ENCODE measurements around the gene HDHD2.
A peak's percentile ranks its signal among the peaks of the same experiment; 100 is the strongest.
"Not testable (repeated sequence)": the region's sequence is repeated elsewhere in the genome, so short reads cannot be mapped to it uniquely, and the experiment has no call there.

HDHD2 gene, protein sequence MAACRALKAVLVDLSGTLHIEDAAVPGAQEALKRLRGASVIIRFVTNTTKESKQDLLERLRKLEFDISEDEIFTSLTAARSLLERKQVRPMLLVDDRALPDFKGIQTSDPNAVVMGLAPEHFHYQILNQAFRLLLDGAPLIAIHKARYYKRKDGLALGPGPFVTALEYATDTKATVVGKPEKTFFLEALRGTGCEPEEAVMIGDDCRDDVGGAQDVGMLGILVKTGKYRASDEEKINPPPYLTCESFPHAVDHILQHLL

DNA sequence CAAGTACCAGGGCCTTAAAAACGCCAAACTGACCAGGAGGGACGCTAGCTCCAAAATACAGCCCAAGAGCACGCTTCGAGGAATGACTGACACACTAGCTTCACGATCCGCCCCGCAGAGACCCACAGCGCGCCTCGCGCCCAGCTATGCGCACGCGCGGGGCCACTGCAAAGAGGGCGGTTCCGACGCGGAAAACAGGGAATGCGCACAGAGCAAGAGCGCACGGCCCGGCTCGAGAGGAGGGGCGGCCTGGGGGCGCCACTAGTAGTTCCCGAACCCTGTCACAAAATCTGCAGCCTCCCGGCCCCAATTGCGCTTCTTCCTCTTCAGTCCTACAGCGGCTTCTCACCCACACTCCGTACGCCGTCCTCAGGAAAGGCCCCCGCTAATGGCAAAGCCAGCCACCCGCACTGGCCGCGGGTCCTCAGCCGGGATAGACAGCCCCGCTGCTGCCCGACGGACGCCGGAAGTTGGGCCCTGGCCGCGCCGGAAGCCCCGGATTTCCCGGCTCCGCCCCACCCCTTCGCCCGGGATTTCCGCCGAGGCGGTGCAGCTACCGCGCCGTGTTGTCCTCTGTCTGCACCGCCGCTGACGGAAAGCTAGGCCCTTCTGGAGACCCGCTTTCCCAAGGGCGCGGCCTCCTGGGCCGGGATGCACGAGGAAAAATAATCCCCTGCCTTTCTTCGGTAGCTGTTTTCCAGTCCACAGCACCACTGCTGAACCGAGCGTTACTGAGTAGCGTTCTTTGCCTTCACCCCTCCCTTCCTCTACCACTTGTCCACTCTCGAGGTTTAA is at the start of gene HDHD2:
TSS of gene HDHD2 (minus strand) at position 472 of the 795 bp plus-strand sequence. CDS start 14,061 bp downstream, outside the sequence.
- H3K4me2 ChIP-seq, result peak within 1 kb of the TSS; percentile 87 to 98 (median 92)
- peaks cover 14 to 47% (median 25%) of the 10 kb centered on the region in 11 experiments for H3K36me3 ChIP-seq
- H3K4me3 ChIP-seq, result peak within 1 kb of the TSS; percentile 68 to 87 (median 78)
- 0 out of 22 replicates have a peak, but pooled peaks cover 0 to 3% (median 0%) of the 10 kb centered on the region in 11 experiments for H3K9me3 ChIP-seq (replicated peaks in 1 of 11)
- peaks cover 20 to 30% (median 25%) of the 10 kb centered on the region in 10 experiments for H3K4me1 ChIP-seq
- H3K9ac ChIP-seq, result peak within 1 kb of the TSS; percentile 75 to 90 (median 84)
- H3K27me3 ChIP-seq, result no peaks in the 10 kb centered on the region
- peak within 1 kb of the TSS; percentile 73 to 86 (median 80) for H3K27ac ChIP-seq
- peaks cover 0 to 14% (median 0%) of the 10 kb centered on the region in 11 experiments; a peak in 8 of 22 replicates for H4K20me1 ChIP-seq
- no peak for TF ChIP-seq Cebpa-rat (IDR thresholded peaks at IDR 0.05)

DNA sequence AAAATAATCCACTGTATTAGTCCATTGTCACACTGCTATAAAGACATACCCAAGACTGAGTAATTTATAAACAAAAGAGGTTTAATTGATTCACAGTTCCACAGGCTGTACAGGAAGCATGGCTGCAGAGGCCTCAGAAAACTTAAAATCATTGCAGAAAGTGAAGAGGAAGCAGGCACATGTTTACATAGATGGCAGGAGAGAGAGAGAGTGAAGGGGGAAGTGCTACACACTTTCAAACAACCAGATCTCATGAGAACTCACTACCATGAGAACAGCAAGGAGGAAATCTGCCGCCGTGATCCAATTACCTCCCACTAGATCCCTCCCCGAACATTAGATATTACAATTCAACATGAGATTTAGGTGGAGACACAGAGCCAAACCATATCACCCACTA is 45.7 kb upstream of the HDHD2 start:
- H3K27ac ChIP-seq, result 0 out of 22 replicates have a peak overlapping the region, but pooled peaks of 1 of the 11 experiments have one; percentile 2
- H3K36me3 ChIP-seq; H4K20me1 ChIP-seq; H3K27me3 ChIP-seq; H3K9me3 ChIP-seq (replicated peaks in 1 of 11); H3K4me3 ChIP-seq; H3K9ac ChIP-seq: not testable (repeated sequence)
- peak overlapping the region in 8 of 11 experiments; percentile 25 to 62 (median 41); a peak in 11 of 22 replicates for H3K4me2 ChIP-seq
- peaks cover 10 to 27% (median 17%) of the 10 kb centered on the region in 10 experiments; a peak in 19 of 20 replicates for H3K4me1 ChIP-seq

DNA sequence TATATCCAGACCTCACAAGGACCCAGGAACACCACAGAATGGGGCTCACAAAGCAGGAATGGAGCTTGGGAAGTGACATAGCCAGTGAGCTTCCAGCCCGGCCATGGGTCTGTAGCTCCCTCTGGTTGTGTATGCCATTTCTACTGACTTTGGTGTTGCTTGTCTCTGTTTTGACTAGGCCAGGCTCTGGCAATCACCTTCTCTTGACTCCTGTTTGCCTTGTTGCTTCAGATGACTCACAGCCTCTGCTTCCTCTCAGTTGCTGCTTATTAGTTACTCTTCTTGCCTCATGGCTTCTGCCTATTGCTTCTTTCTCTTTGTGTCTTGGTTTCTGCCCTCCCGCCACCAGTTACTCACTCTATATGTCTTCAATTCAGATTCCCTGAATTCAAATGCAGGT is 41.7 kb upstream of the HDHD2 start:
- no peak for TF ChIP-seq Cebpa-rat (IDR thresholded peaks at IDR 0.05)

DNA sequence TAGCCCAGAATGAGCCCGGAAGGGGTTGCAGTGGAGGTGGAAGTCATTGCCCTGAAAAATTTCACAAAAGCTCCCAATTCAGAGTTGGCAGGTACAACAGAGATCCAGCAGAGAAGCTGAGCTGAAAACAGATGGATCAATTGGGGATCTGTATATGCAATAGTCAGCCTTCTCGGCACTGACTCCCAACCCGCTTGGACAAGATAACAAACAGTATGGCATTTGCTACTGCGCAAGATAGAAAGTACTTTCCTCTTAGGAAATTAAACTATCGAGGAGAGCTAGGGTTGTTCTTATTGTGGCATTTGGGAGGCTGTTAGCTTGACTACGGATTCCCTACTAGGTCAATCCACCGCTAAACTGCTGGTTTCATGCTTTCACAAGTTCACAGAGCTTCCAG is 37.4 kb upstream of the HDHD2 start:
- H3K36me3 ChIP-seq, result no peaks in the 10 kb centered on the region
- H3K4me2 ChIP-seq, result no peak overlapping the region
- H3K27ac ChIP-seq, result no peak overlapping the region
- no peak overlapping the region for H3K9ac ChIP-seq
- H4K20me1 ChIP-seq, result no peaks in the 10 kb centered on the region
- no peak for TF ChIP-seq Cebpa-rat (IDR thresholded peaks at IDR 0.05)
- no peak overlapping the region for H3K4me3 ChIP-seq
- H3K9me3 ChIP-seq (replicated peaks in 1 of 11), result peaks cover 37 to 50% (median 46%) of the 10 kb centered on the region in 11 experiments
- H3K27me3 ChIP-seq, result no peaks in the 10 kb centered on the region
- H3K4me1 ChIP-seq, result peaks cover 0 to 14% (median 0%) of the 10 kb centered on the region in 10 experiments; a peak in 4 of 20 replicates

More for the DNA sequence above, 41.7 kb upstream of the HDHD2 start:
- peaks cover 0 to 18% (median 11%) of the 10 kb centered on the region in 11 experiments; a peak in 14 of 22 replicates for H3K9me3 ChIP-seq (replicated peaks in 1 of 11)
- peaks cover 10 to 27% (median 17%) of the 10 kb centered on the region in 10 experiments; a peak in 19 of 20 replicates for H3K4me1 ChIP-seq
- no peaks in the 10 kb centered on the region for H4K20me1 ChIP-seq
- peak overlapping the region in 1 of 11 experiments; percentile 15; a peak in 2 of 22 replicates for H3K4me2 ChIP-seq
- no peaks in the 10 kb centered on the region for H3K36me3 ChIP-seq
- no peaks in the 10 kb centered on the region for H3K27me3 ChIP-seq
- no peak overlapping the region for H3K9ac ChIP-seq
- no peak overlapping the region for H3K4me3 ChIP-seq
- no peak overlapping the region for H3K27ac ChIP-seq

DNA sequence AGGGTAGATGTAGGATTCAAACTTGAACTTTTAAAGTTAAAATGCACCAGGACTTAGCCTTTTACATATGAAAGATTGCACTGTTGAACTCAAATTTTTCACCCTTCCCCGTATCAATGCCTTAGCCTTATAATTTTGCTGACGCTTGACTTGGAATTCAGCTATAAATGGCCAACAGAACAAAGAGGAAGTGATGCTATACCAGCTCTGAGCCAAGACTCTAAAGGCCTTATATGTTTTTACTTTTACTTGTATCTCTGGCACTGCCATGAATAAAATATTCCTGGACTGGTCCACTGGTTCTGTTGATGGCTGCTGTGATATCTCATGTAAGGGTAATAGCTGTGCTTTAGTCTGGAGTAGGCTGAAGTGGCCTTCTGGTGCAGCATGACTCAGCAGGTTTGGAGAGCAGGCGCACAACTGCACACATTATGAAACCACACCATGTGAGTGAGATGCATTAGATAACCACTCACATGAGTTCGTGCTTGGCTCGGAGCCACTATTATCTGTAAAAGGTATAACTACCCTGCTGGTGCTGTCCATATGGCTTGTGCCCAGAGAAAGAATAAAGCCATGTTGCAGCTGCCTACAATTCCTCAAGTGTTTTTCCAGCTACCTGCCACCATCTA is 34.2 kb upstream of the HDHD2 start:
- Histone ChIP-seq H3K4me3 (no peak overlapping the region), H3K36me3 (no peaks in the 10 kb centered on the region), H3K27ac (no peak overlapping the region), H3K4me2 (no peak overlapping the region), H3K9me3 (replicated peaks in 1 of 11) (peaks cover 50 to 72% (median 64%) of the 10 kb centered on the region in 11 experiments), H3K27me3 (no peaks in the 10 kb centered on the region), H3K9ac (no peak overlapping the region), H4K20me1 (no peaks in the 10 kb centered on the region), H3K4me1 (peaks cover 0 to 11% (median 0%) of the 10 kb centered on the region in 10 experiments; a peak in 2 of 20 replicates)
- TF ChIP-seq Cebpa-rat (IDR thresholded peaks at IDR 0.05), result no peak

DNA sequence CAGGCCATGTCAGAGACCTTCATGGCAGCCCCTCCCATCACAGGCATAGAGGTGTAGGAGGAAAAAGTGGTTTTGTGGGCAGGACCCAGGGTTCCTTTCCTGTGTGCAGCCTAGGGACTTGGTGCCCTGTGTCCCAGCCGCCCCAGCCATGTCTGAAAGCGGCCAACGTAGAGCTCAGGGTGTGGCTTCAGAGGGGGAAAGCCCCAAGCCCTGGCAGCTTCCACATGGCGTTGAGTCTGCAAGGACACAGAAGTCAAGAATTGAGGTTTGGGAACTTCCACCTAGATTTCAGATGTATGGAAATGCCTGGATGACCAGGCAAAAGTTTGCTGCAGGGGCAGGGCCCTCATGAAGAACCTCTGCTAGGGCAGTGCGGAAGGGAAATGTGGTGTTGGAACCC is 31.9 kb upstream of the HDHD2 start:
- H3K4me2 ChIP-seq, result 0 out of 22 replicates have a peak overlapping the region, but pooled peaks of 1 of the 11 experiments have one; percentile 9
- peaks cover 0 to 11% (median 0%) of the 10 kb centered on the region in 10 experiments; a peak in 2 of 20 replicates for H3K4me1 ChIP-seq
- not testable (repeated sequence) for H3K4me3 ChIP-seq, H3K9ac ChIP-seq, H3K27me3 ChIP-seq, H3K27ac ChIP-seq, H4K20me1 ChIP-seq, H3K36me3 ChIP-seq
- H3K9me3 ChIP-seq (replicated peaks in 1 of 11), result peaks cover 47 to 63% (median 57%) of the 10 kb centered on the region in 11 experiments

DNA sequence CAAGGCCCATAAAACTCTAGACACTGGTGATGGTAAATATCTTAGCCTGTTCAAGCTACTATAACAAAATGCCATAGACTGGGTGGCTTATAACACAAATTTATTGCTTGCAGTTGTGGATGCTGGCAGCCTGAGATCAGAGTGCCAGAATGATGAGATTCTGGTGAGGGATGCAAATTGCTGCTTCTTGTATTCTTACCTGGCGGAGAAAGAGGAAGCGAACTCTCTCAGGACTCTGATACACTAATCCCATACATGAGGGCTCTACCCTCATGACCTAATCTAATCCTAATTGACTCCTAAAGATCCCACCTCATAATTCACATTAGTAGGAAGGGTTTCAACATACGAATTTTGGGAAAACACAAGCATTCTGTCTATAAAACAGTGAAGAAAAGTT is 30.5 kb upstream of the HDHD2 start:
- H3K9me3 ChIP-seq (replicated peaks in 1 of 11), result peaks cover 42 to 54% (median 47%) of the 10 kb centered on the region in 11 experiments
- H3K27me3 ChIP-seq, result no peaks in the 10 kb centered on the region
- H3K4me1 ChIP-seq, result peaks cover 0 to 11% (median 0%) of the 10 kb centered on the region in 10 experiments; a peak in 2 of 20 replicates
- no peak overlapping the region for H3K4me2 ChIP-seq
- H3K27ac ChIP-seq, result no peak overlapping the region
- no peak for TF ChIP-seq Cebpa-rat (IDR thresholded peaks at IDR 0.05)
- no peak overlapping the region for H3K4me3 ChIP-seq
- H4K20me1 ChIP-seq, result no peaks in the 10 kb centered on the region; a peak in 1 of 22 replicates
- no peak overlapping the region for H3K9ac ChIP-seq
- no peaks in the 10 kb centered on the region for H3K36me3 ChIP-seq

DNA sequence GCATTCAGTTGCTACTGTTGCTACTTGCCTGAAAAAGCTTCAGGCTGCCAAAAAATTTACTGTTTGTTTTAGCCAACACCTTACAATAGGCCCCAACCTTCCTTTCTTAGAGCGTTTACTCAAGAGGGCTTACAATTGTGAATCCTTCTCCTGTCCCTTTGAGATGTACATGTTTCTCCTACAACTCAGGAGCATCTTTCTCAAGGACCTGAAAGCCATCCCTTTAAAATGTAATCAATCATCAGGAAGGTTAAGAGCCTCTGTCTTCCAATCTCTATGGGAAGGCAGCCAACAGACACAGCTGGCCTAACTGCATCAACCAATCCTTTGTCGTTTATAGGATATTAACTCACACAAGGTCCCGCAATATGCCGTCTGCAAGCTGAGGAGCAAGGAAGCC is 29.2 kb upstream of the HDHD2 start:
- no peak for TF ChIP-seq Cebpa-rat (IDR thresholded peaks at IDR 0.05)
- Histone ChIP-seq H3K9ac (no peak overlapping the region), H3K27me3 (no peaks in the 10 kb centered on the region), H3K4me2 (no peak overlapping the region), H3K4me1 (peaks cover 7 to 17% (median 8%) of the 10 kb centered on the region in 10 experiments), H3K4me3 (no peak overlapping the region), H3K27ac (no peak overlapping the region), H3K9me3 (replicated peaks in 1 of 11) (peaks cover 30 to 42% (median 35%) of the 10 kb centered on the region in 11 experiments), H3K36me3 (peaks cover 0 to 2% (median 0%) of the 10 kb centered on the region in 11 experiments; a peak in 2 of 22 replicates), H4K20me1 (peaks cover 0 to 7% (median 4%) of the 10 kb centered on the region in 11 experiments; a peak in 9 of 22 replicates)
